ENCODE data around the gene ADCY9.
A peak's percentile ranks its signal among the peaks of the same experiment; 100 is the strongest.

Gene ADCY9

GRCh38 chr16:4091240-4092012 lies 24.8 kb downstream of the ADCY9 start:
- H3K4me1 ChIP-seq (ENCODE audit: control insufficient read depth, insufficient read depth, low read length): peaks cover 10% of the 10 kb centered on the region; the same call in 1 of the 2 replicates
- no peaks in the 10 kb centered on the region for H3K9me3 ChIP-seq (ENCODE audit: control insufficient read depth, insufficient read depth, low read depth, low read length)
- TF ChIP-seq ZBTB26 (tag by site-specific recombination; optimal IDR thresholded peaks at IDR 0.05): no peak
- peak; percentile 58; the same call in 1 of the 2 replicates for TF ChIP-seq OSR2 (tag by site-specific recombination; IDR thresholded peaks at IDR 0.05)
- 0 out of 2 replicates have a peak, but pooled peaks have one; percentile 42 for TF ChIP-seq ZNF600 (tag by site-specific recombination; IDR thresholded peaks at IDR 0.05)
- CTCF ChIA-PET: interaction anchor here (0.6 kb wide), 1 partner anchor 56 kb away, joined by 3 read pairs; no protein-coding TSS in a partner anchor
- no peak overlapping the region for H3K4me3 ChIP-seq (ENCODE audit: low read depth, low read length)
- POLR2A ChIA-PET: interaction anchor here (0.6 kb wide), 1 partner anchor 77 kb away, joined by 6 read pairs; no protein-coding TSS in a partner anchor
- H3K27ac ChIP-seq (ENCODE audit: extremely low read depth, low read depth, low read length): no peak overlapping the region
- no peaks in the 10 kb centered on the region for H3K36me3 ChIP-seq (ENCODE audit: control insufficient read depth in 2 of 2, insufficient read depth in 1 of 2, low read length in 2 of 2)

GRCh38 chr16:4090351-4090851 lies 25.8 kb downstream of the ADCY9 start:
- TF ChIP-seq ZFP41 (tag by site-specific recombination; IDR thresholded peaks at IDR 0.05; ENCODE audit: borderline replicate concordance) (no peak), HOXD13 (CRISPR knock-in tag; IDR thresholded peaks at IDR 0.05; ENCODE audit: borderline replicate concordance) (no peak), ZNF449 (tag by site-specific recombination; IDR thresholded peaks at IDR 0.05) (0 out of 2 replicates have a peak, but pooled peaks have one; percentile 12), ZNF747 (tag by site-specific recombination; IDR thresholded peaks at IDR 0.05) (no peak), ZSCAN16 (tag by site-specific recombination; IDR thresholded peaks at IDR 0.05) (no peak), ZNF350 (tag by site-specific recombination; IDR thresholded peaks at IDR 0.05) (no peak)
- H3K4me1 ChIP-seq (ENCODE audit: control insufficient read depth, insufficient read depth, low read length): peaks cover 5% of the 10 kb centered on the region; the same call in 1 of the 2 replicates
- no peaks in the 10 kb centered on the region for H3K9me3 ChIP-seq (ENCODE audit: control insufficient read depth, insufficient read depth, low read depth, low read length)
- H3K4me3 ChIP-seq (ENCODE audit: low read depth, low read length): no peak overlapping the region
- ChIA-PET CTCF (interaction anchor here (0.6 to 0.7 kb wide), 2 partner anchors 19 to 46 kb away, joined by 3 read pairs; no protein-coding TSS in a partner anchor), POLR2A (no interaction called here)
- no peaks in the 10 kb centered on the region for H3K36me3 ChIP-seq (ENCODE audit: control insufficient read depth in 2 of 2, insufficient read depth in 1 of 2, low read length in 2 of 2)
- no peak overlapping the region for H3K27ac ChIP-seq (ENCODE audit: extremely low read depth, low read depth, low read length)

- TF ChIP-seq ZNF449 (tag by site-specific recombination; IDR thresholded peaks at IDR 0.05) (peak; percentile 79), ZIC2 (tag by site-specific recombination; IDR thresholded peaks at IDR 0.05) (0 out of 2 replicates have a peak, but pooled peaks have one; percentile 30), ZNF785 (tag by site-specific recombination; IDR thresholded peaks at IDR 0.05) (no peak), ZNF341 (tag by site-specific recombination; IDR thresholded peaks at IDR 0.05; ENCODE audit: low read depth) (peak; percentile 74)
- Histone ChIP-seq H3K36me3 (ENCODE audit: control insufficient read depth in 2 of 2, insufficient read depth in 1 of 2, low read length in 2 of 2) (no peaks in the 10 kb centered on the region), H3K9me3 (ENCODE audit: control insufficient read depth, insufficient read depth, low read depth, low read length) (no peaks in the 10 kb centered on the region), H3K4me3 (ENCODE audit: low read depth, low read length) (no peak overlapping the region), H3K27ac (ENCODE audit: extremely low read depth, low read depth, low read length) (no peak overlapping the region), H3K4me1 (ENCODE audit: control insufficient read depth, insufficient read depth, low read length) (peaks cover 5% of the 10 kb centered on the region; the same call in 1 of the 2 replicates)
- ChIA-PET CTCF (interaction anchor here (0.6 to 0.7 kb wide), 2 partner anchors 18 to 46 kb away, joined by 3 read pairs; no protein-coding TSS in a partner anchor), POLR2A (no interaction called here)
These were observed 26.4 kb downstream of the ADCY9 start for GRCh38 chr16:4089811-4090301.
